Neuronal stem cell (in vitro differentiated cells): ENCODE results near the gene ATP6V0A1.
"Not testable (repeated sequence)": the region's sequence is repeated elsewhere in the genome, so short reads cannot be mapped to it uniquely, and the experiment has no call there.

ENCODE experiments used
- DNase-seq: peaks from one replicate; pipeline ENCODE4 v3.0.0-alpha.2; 2013; ENCODE audit warnings: low spot score
- H2AFZ ChIP-seq: one replicate; pipeline ENCODE4 v1.6.1; 2013; ENCODE audit warnings: mild to moderate bottlenecking, low read length, inconsistent platforms
- H2AK5ac ChIP-seq: 2 replicates; pipeline ENCODE4 v1.6.1; 2013; ENCODE audit warnings: low read depth, mild to moderate bottlenecking, inconsistent platforms, low read length, moderate library complexity, mixed read lengths
- H2BK120ac ChIP-seq: 2 replicates; pipeline ENCODE4 v1.6.1; 2013; ENCODE audit warnings: low read depth, mild to moderate bottlenecking, inconsistent platforms, low read length, moderate library complexity, mixed read lengths
- H2BK12ac ChIP-seq: one replicate; pipeline ENCODE4 v1.6.1; 2013; ENCODE audit warnings: low read length, inconsistent platforms
- H2BK15ac ChIP-seq: 2 replicates; pipeline ENCODE4 v1.6.1; 2013; ENCODE audit warnings: mild to moderate bottlenecking, low read length, inconsistent platforms, mixed read lengths
- H2BK5ac ChIP-seq: one replicate; pipeline ENCODE4 v1.6.1; 2013; ENCODE audit warnings: inconsistent platforms, mild to moderate bottlenecking, low read length, moderate library complexity
- H3K14ac ChIP-seq: one replicate; pipeline ENCODE4 v1.6.1; 2013; ENCODE audit warnings: low read length, inconsistent platforms
- H3K18ac ChIP-seq: 2 replicates; pipeline ENCODE4 v1.6.1; 2013; ENCODE audit warnings: low read length, inconsistent platforms
- H3K23ac ChIP-seq: 2 replicates; pipeline ENCODE4 v1.6.1; 2013; ENCODE audit warnings: low read depth, mild to moderate bottlenecking, mixed read lengths, low read length, inconsistent platforms; ENCODE audit not compliant: poor library complexity
- H3K27ac ChIP-seq: replicated peaks from 3 replicates; pipeline ENCODE4 v1.5.1; 2013; ENCODE audit warnings: low read length, inconsistent platforms
- H3K27me3 ChIP-seq, 3 experiments: 2 replicates each; pipeline ENCODE4 v1.6.1; 2013; ENCODE audit warnings: low read length in 3 of 3, mild to moderate bottlenecking in 2 of 3, inconsistent platforms in 1 of 3, low read depth in 1 of 3, mixed read lengths in 1 of 3, moderate library complexity in 1 of 3; ENCODE audit not compliant: control insufficient read depth in 3 of 3, insufficient read depth in 3 of 3
- H3K36me3 ChIP-seq, 2 donors: replicated peaks in 1 of 2; 2 replicates each; pipeline ENCODE4 v1.6.1; 2013; ENCODE audit warnings: low read length in 2 of 2; ENCODE audit not compliant: control insufficient read depth in 2 of 2, insufficient read depth in 2 of 2
- H3K4ac ChIP-seq: 2 replicates; pipeline ENCODE4 v1.6.1; 2013; ENCODE audit warnings: inconsistent platforms, mild to moderate bottlenecking, low read length, moderate library complexity
- H3K4me1 ChIP-seq, 2 donors: 1 replicate in 1 of 2; 2 replicates in 1 of 2; pipeline ENCODE4 v1.6.1; 2013; ENCODE audit warnings: low read length in 2 of 2, low read depth in 1 of 2; ENCODE audit not compliant: control insufficient read depth in 2 of 2, insufficient read depth in 1 of 2
- H3K4me2 ChIP-seq: one replicate; pipeline ENCODE4 v1.6.1; 2013; ENCODE audit warnings: mild to moderate bottlenecking, low read length, inconsistent platforms; ENCODE audit not compliant: insufficient read depth, poor library complexity, severe bottlenecking
- H3K4me3 ChIP-seq, 2 donors: 2 replicates each; pipeline ENCODE4 v1.5.1; 2013; ENCODE audit warnings: low read length in 2 of 2, mild to moderate bottlenecking in 2 of 2, inconsistent platforms in 1 of 2, moderate library complexity in 1 of 2
- H3K79me1 ChIP-seq: one replicate; pipeline ENCODE4 v1.6.1; 2013; ENCODE audit warnings: low read depth, mild to moderate bottlenecking, inconsistent platforms, low read length, moderate library complexity
- H3K9ac ChIP-seq: one replicate; pipeline ENCODE4 v1.6.1; 2013; ENCODE audit warnings: mild to moderate bottlenecking, low read depth, low read length, inconsistent platforms; ENCODE audit not compliant: poor library complexity
- H3K9me3 ChIP-seq, 2 donors: replicated peaks in 1 of 2; 2 replicates each; pipeline versions ENCODE3 to v1.6.1; 2013; ENCODE audit warnings: low read length in 2 of 2, mild to moderate bottlenecking in 2 of 2, inconsistent platforms in 1 of 2, low read depth in 1 of 2, mixed read lengths in 1 of 2, moderate library complexity in 1 of 2; ENCODE audit not compliant: control insufficient read depth in 2 of 2, insufficient read depth in 1 of 2
- H4K8ac ChIP-seq: one replicate; pipeline ENCODE4 v1.6.1; 2013; ENCODE audit warnings: low read depth, mild to moderate bottlenecking, inconsistent platforms, low read length, moderate library complexity
- H4K91ac ChIP-seq: one replicate; pipeline ENCODE4 v1.6.1; 2013; ENCODE audit warnings: low read length, low read depth, mild to moderate bottlenecking, inconsistent platforms; ENCODE audit not compliant: poor library complexity
- WGBS, 2 donors: extraction: QIAGEN DNeasy Blood & Tissue Kit; methylation state at CpG; one replicate each; pipeline ENCODE4 v1.1.7; 2013; ENCODE audit warnings: missing lambda C conversion rate in 2 of 2, mixed read lengths in 1 of 2; ENCODE audit not compliant: insufficient read length in 2 of 2, insufficient replicate concordance in 1 of 2; ENCODE audit errors: extremely low coverage in 2 of 2; 5-methylcytosine and 5-hydroxymethylcytosine counted together

ATP6V0A1 gene

GRCh38 chr17:42548993-42549755 lies 90.5 kb downstream of the ATP6V0A1 start:
- no peak overlapping the region for H3K14ac ChIP-seq
- no peak overlapping the region for H4K8ac ChIP-seq
- no peak overlapping the region for H2BK12ac ChIP-seq
- no peaks in the 10 kb centered on the region for H3K9me3 ChIP-seq
- no peak overlapping the region for H3K4ac ChIP-seq
- H2BK15ac ChIP-seq: no peak overlapping the region
- no peaks in the 10 kb centered on the region for H3K27me3 ChIP-seq
- H3K4me1 ChIP-seq: peaks cover 0 to 9% of the 10 kb centered on the region in 2 donors
- H3K9ac ChIP-seq: no peak overlapping the region
- H3K18ac ChIP-seq: no peak overlapping the region
- no peak overlapping the region for H2AFZ ChIP-seq
- H2BK5ac ChIP-seq: no peak overlapping the region
- H2AK5ac ChIP-seq: no peak overlapping the region
- H2BK120ac ChIP-seq: no peak overlapping the region
- no peak overlapping the region for H3K23ac ChIP-seq
- H3K4me3 ChIP-seq: no peak overlapping the region
- no peak overlapping the region for H4K91ac ChIP-seq
- DNase-seq: no peak
- WGBS, 2 donors: no CpG with 5 or more reads among the region's 14 CpGs
- peak overlapping the region; percentile 87 for H3K27ac ChIP-seq
- peak overlapping the region; percentile 73 for H3K4me2 ChIP-seq
- peaks cover 6% of the 10 kb centered on the region for H3K79me1 ChIP-seq
- peaks cover 4 to 10% of the 10 kb centered on the region in 2 donors for H3K36me3 ChIP-seq

DNA sequence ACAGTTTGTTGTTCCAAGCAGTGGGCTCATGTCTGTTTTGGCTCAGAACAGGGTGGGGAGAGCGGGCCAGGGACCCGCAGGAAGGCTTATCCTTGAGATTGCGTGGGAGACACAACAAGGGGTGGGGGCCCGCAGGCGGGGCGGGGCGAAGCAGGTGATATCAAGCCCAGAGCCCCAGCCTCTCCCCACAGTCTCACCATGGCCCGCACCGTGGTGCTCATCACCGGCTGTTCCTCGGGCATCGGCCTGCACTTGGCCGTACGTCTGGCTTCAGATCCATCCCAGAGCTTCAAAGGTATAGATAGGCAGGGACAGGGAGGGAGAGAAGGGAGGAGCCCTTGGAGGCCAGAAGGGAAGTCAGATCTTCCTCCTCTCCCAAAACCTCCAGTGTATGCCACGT lies 94.1 kb downstream of the ATP6V0A1 start, which contains the start of gene HSD17B1:
HSD17B1 (plus strand) TSS at position 188 of the 400 bp plus-strand sequence; CDS start at position 199, 11 bp downstream.
- DNase-seq, H3K14ac ChIP-seq, H3K18ac ChIP-seq, H3K4ac ChIP-seq, H3K36me3 ChIP-seq, H2BK12ac ChIP-seq, H3K27ac ChIP-seq, H3K27me3 ChIP-seq, H2BK15ac ChIP-seq, H4K91ac ChIP-seq, H3K79me1 ChIP-seq, H3K9ac ChIP-seq, H2AFZ ChIP-seq, H3K9me3 ChIP-seq: not testable (repeated sequence)
- peak within 1 kb of the TSS; percentile 54 for H2AK5ac ChIP-seq
- H2BK5ac ChIP-seq: peak within 1 kb of the TSS; percentile 66
- peak within 1 kb of the TSS; percentile 37 for H3K23ac ChIP-seq
- peak within 1 kb of the TSS; percentile 72 for H2BK120ac ChIP-seq
- H3K4me3 ChIP-seq: peak within 1 kb of the TSS; percentile 89 to 97
- no CpG with 5 or more reads among the region's 15 CpGs for WGBS, 2 donors
- peak within 1 kb of the TSS; percentile 43 for H4K8ac ChIP-seq
- H3K4me1 ChIP-seq: peaks cover 6 to 13% of the 10 kb centered on the region in 2 donors
- peak within 1 kb of the TSS; percentile 72 for H3K4me2 ChIP-seq

DNA sequence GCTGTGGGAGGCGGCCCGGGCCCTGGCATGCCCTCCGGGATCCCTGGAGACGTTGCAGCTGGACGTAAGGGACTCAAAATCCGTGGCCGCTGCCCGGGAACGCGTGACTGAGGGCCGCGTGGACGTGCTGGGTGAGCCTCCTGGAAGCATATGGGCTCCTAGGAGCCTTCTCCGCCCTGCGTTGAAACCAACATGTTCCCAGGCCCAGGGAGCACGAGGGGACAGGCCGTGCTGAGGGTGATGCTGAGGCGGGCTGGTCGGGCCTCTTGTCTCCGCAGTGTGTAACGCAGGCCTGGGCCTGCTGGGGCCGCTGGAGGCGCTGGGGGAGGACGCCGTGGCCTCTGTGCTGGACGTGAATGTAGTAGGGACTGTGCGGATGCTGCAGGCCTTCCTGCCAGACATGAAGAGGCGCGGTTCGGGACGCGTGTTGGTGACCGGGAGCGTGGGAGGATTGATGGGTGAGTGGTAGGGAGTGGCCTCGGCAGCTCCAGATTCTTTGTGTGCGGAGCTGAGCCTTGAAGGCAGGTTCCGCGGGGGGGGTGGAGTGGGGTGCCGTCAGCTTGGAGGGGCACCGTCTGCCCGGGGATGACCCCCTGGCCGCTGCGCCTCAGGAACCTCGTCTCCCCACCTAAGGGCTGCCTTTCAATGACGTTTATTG lies 94.6 kb downstream of the ATP6V0A1 start:
- no peak for DNase-seq
- Histone ChIP-seq H4K8ac (peak overlapping the region; percentile 43), H3K27ac (no peak overlapping the region), H3K36me3 (peaks cover 0 to 3% of the 10 kb centered on the region in 2 donors), H4K91ac (no peak overlapping the region), H2AK5ac (peak overlapping the region; percentile 54), H3K79me1 (peaks cover 6% of the 10 kb centered on the region), H2AFZ (no peak overlapping the region), H3K14ac (no peak overlapping the region), H2BK5ac (peak overlapping the region; percentile 66), H3K23ac (peak overlapping the region; percentile 37), H3K27me3 (no peaks in the 10 kb centered on the region), H3K9ac (no peak overlapping the region), H3K9me3 (no peaks in the 10 kb centered on the region), H3K4ac (no peak overlapping the region), H3K4me1 (peaks cover 6 to 11% of the 10 kb centered on the region in 2 donors), H2BK120ac (peak overlapping the region; percentile 72), H3K4me2 (no peak overlapping the region), H2BK15ac (no peak overlapping the region), H2BK12ac (no peak overlapping the region), H3K4me3 (peak overlapping the region; percentile 52 to 97), H3K18ac (no peak overlapping the region)
- no CpG with 5 or more reads among the region's 45 CpGs for WGBS, 2 donors

GRCh38 chr17:42553866-42554249 lies 95.2 kb downstream of the ATP6V0A1 start:
- H4K8ac ChIP-seq: no peak overlapping the region
- H3K4ac ChIP-seq: peak overlapping the region; percentile 13
- H2AFZ ChIP-seq: peak overlapping the region; percentile 96
- peaks cover 6% of the 10 kb centered on the region for H3K79me1 ChIP-seq
- WGBS, 2 donors: no CpG with 5 or more reads among the region's 16 CpGs
- H2BK12ac ChIP-seq: no peak overlapping the region
- peak overlapping the region; percentile 89 to 97 for H3K4me3 ChIP-seq
- no peak overlapping the region for H2BK15ac ChIP-seq
- peak overlapping the region; percentile 66 for H3K18ac ChIP-seq
- no peak for DNase-seq
- H3K14ac ChIP-seq: peak overlapping the region; percentile 63
- H3K36me3 ChIP-seq: peaks cover 0 to 3% of the 10 kb centered on the region in 2 donors
- H3K4me2 ChIP-seq: peak overlapping the region; percentile 72
- H3K4me1 ChIP-seq: peaks cover 6 to 10% of the 10 kb centered on the region in 2 donors
- H2BK5ac ChIP-seq: peak overlapping the region; percentile 83
- peak overlapping the region; percentile 47 for H2BK120ac ChIP-seq
- peak overlapping the region; percentile 54 for H2AK5ac ChIP-seq
- H3K9ac ChIP-seq: peak overlapping the region; percentile 94
- no peaks in the 10 kb centered on the region for H3K27me3 ChIP-seq
- H3K9me3 ChIP-seq: no peaks in the 10 kb centered on the region
- peak overlapping the region; percentile 2 for H4K91ac ChIP-seq
- H3K27ac ChIP-seq: no peak overlapping the region
- H3K23ac ChIP-seq: peak overlapping the region; percentile 37
